NCI-H2196 (cell line): Measurements from ENCODE around the gene KDM7A.
"Not testable (repeated sequence)": the region's sequence is repeated elsewhere in the genome, so short reads cannot be mapped to it uniquely, and the experiment has no call there.

ENCODE experiments used
- DNase-seq: peaks from one replicate; lab custom pipeline; 2025; ENCODE audit not compliant: unreplicated experiment; lab: John Stamatoyannopoulos, UW

Gene KDM7A

GRCh38 chr7:140201393-140201792 lies 24.6 kb upstream of the KDM7A start:
- no peak for DNase-seq

GRCh38 chr7:140200061-140200989 lies 23.5 kb upstream of the KDM7A start:
- no peak for DNase-seq

GRCh38 chr7:140197938-140198337 lies 21.2 kb upstream of the KDM7A start:
- DNase-seq = no peak

- DNase-seq = no peak
These were observed 20.6 kb upstream of the KDM7A start for GRCh38 chr7:140197218-140197890.

GRCh38 chr7:140196361-140197217 lies 19.8 kb upstream of the KDM7A start:
- DNase-seq = no peak

GRCh38 chr7:140195859-140196258 lies 19.1 kb upstream of the KDM7A start:
- no peak for DNase-seq

- peak; percentile 27 for DNase-seq
These were observed 15.8 kb upstream of the KDM7A start for GRCh38 chr7:140192620-140193019.

GRCh38 chr7:140192176-140192575 lies 15.4 kb upstream of the KDM7A start:
- DNase-seq = no peak

GRCh38 chr7:140190588-140190987 lies 13.8 kb upstream of the KDM7A start:
- no peak for DNase-seq

- no peak for DNase-seq
These were observed 13.1 kb upstream of the KDM7A start for GRCh38 chr7:140189917-140190316.

GRCh38 chr7:140182917-140183316 lies 6.1 kb upstream of the KDM7A start:
- DNase-seq = no peak

GRCh38 chr7:140179339-140179738 lies 2.6 kb upstream of the KDM7A start:
- no peak for DNase-seq

- no peak for DNase-seq
These were observed 571 bp downstream of the KDM7A start for GRCh38 chr7:140176122-140176701.

- DNase-seq = peak; percentile 92
These were observed 1.3 kb downstream of the KDM7A start for GRCh38 chr7:140175221-140176121.

- DNase-seq = no peak
These were observed 2.6 kb downstream of the KDM7A start for GRCh38 chr7:140174217-140174616.

- no peak for DNase-seq
These were observed 6.4 kb downstream of the KDM7A start for GRCh38 chr7:140170375-140170774.

GRCh38 chr7:140168816-140169215 lies 8.0 kb downstream of the KDM7A start:
- no peak for DNase-seq

GRCh38 chr7:140165422-140165821 lies 11.4 kb downstream of the KDM7A start:
- DNase-seq = no peak

GRCh38 chr7:140162081-140162480 lies 14.7 kb downstream of the KDM7A start:
- not testable (repeated sequence) for DNase-seq

- no peak for DNase-seq
These were observed 15.7 kb downstream of the KDM7A start for GRCh38 chr7:140161047-140161446.
